Ovary (tissue), 10 donors: ENCODE results near the gene ATAD3C. TPM values are rescaled to one million over a fixed set of nuclear protein-coding genes. Genes with fewer than 3 reads are reported as not detected.

Experiments
- DNase-seq, 5 donors: peaks; one replicate each; pipeline ENCODE4 v3.0.0-alpha.2; 2019 to 2020
- H3K27ac ChIP-seq, 2 donors: fragments of 200-600 bp; one replicate each; pipeline versions ENCODE4 v1.5.1 to v1.8.0; 2019 to 2022
- H3K27me3 ChIP-seq: fragments of 200-600 bp; one replicate; pipeline ENCODE4 v1.8.0; 2022
- H3K36me3 ChIP-seq: fragments of 200-600 bp; sonication (generic); one replicate; pipeline ENCODE4 v1.5.1; 2019
- H3K4me1 ChIP-seq: one replicate; pipeline ENCODE4 v1.8.1; 2013; ENCODE audit warnings: mild to moderate bottlenecking, moderate library complexity; ENCODE audit not compliant: insufficient read depth
- H3K4me3 ChIP-seq: fragments of 200-600 bp; sonication (generic); one replicate; pipeline ENCODE4 v1.5.1; 2017
- H3K9me3 ChIP-seq, 2 donors: fragments of 200-600 bp in 1 of 2; sonication (generic) in 1 of 2; one replicate each; pipeline versions ENCODE4 v1.5.1 to v1.8.1; 2013 to 2019; ENCODE audit warnings: mild to moderate bottlenecking in 1 of 2, moderate library complexity in 1 of 2
- CTCF ChIP-seq, 3 donors: fragments of 450-650 bp in 2 of 3; fragments of 200-600 bp in 1 of 3; IDR thresholded peaks; one replicate each; pipeline versions ENCODE4 v1.5.1 to v1.8.0; 2016 to 2022; ENCODE audit warnings: antibody characterized with exemption in 3 of 3, mild to moderate bottlenecking in 1 of 3
- EP300 ChIP-seq: sonication (generic); formaldehyde crosslinking; IDR thresholded peaks from one replicate; pipeline ENCODE4 v1.6.1; 2017; ENCODE audit warnings: antibody characterized with exemption
- POLR2A ChIP-seq: fragments of 450-650 bp; IDR thresholded peaks from one replicate; pipeline ENCODE4 v1.6.1; 2017; ENCODE audit warnings: antibody characterized with exemption, mild to moderate bottlenecking, moderate library complexity
- WGBS, 3 donors: extraction: QIAGEN DNeasy Blood & Tissue Kit in 1 of 3; methylation state at CpG; one replicate each; pipeline versions ENCODE4 v1.1.5 to v1.1.7; 2013 to 2017; 5-methylcytosine and 5-hydroxymethylcytosine counted together
- intact Hi-C, 4 donors: fragments of 100-400 bp; cut with DNase I; formaldehyde crosslinking; loops; one replicate each; pipeline versions ENCODE4 v1.11.0 to v1.15.1; 2022 to 2023
- long read RNA-seq, 3 donors: library from polyadenylated mRNA in 2 of 3; unstranded in 2 of 3; transcript quantifications; one replicate each; pipeline ENCODE4 v2.0.0 and lab custom pipeline, GENCODE V29; 2021 to 2026
- polyA plus RNA-seq, 2 donors: library from polyadenylated mRNA; stranded (reverse); fragments of 200-250 nt in 1 of 2; fragments of 350-450 nt in 1 of 2; fragmentation: Illumina TruSeq in 1 of 2; extraction: RNeasy Lipid Tissue Mini Kit (QIAGEN cat#74804) in 1 of 2; gene quantifications; one replicate each; pipeline ENCODE4 v1.2.3, GENCODE V29; 2013 to 2014
- total RNA-seq, 7 donors: library from RNA; depleted of rRNA in 2 of 7; stranded (reverse); fragments of >200 nt in 2 of 7; fragmentation: NEBNext Ultra II Directional in 3 of 7; extraction: Animal tissue kit (Norgen Biotek cat#: 25700) in 3 of 7; gene quantifications; one replicate each; pipeline versions ENCODE4 v1.1.0 to v1.2.4, GENCODE V29; 2016 to 2023
- donor health status: DM: no; HTN: no; CAD: no; lungs with moderate emphysema.
- donor health status: DM: no; HTN: no; CAD: no.
- donor health status: Bipolar disorder and iron deficiency.
- donor health status: DM: yes; HTN: yes; CAD: no.
- donor health status: DM: no; HTN: no; CAD: no.
- donor health status: DM: yes; HTN: yes; CAD: no.

The ATAD3C gene
- 1 to 10 TPM in 6 of 7 donors, under 1 TPM in 1; 0.53 to 5.3 (median 3.6) TPM for total RNA-seq
- polyA plus RNA-seq, result 1 to 10 TPM in 1 of 2 donors, under 1 TPM in 1; 0.83 to 4.3 TPM
- long read RNA-seq, donor 1, partial matches to known transcripts, result 0 of 3 reads
- long read RNA-seq, donor 1, other reads (novel, unspliced or antisense), result 0 of 3 reads
- long read RNA-seq, donor 2, partial matches to known transcripts, result 0 of 1 reads
- long read RNA-seq, donor 2, other reads (novel, unspliced or antisense), result 0 of 1 reads
- long read RNA-seq, donor 3, partial matches to known transcripts, result 0 of 1 reads
- long read RNA-seq, donor 3, other reads (novel, unspliced or antisense), result 1 of 1 reads

- WGBS, 3 donors, result 71 to 84% (median 76%) methylated on average over 6 of the region's 6 CpGs
- intact Hi-C loops, result no loop called here
- Histone ChIP-seq H3K27me3 (no peaks in the 10 kb centered on the region), H3K4me3 (no peak within 1 kb of the TSS), H3K27ac (no peak within 1 kb of the TSS), H3K36me3 (no peaks in the 10 kb centered on the region), H3K4me1 (no peaks in the 10 kb centered on the region), H3K9me3 (no peaks in the 10 kb centered on the region)
- no peak for DNase-seq
- TF ChIP-seq POLR2A (no peak), CTCF (IDR thresholded peaks at IDR 0.05) (no peak), EP300 (no peak)
Measured at GRCh38 chr1:1449099-1449739, at the start of gene ATAD3C. TSS of gene ATAD3C (plus strand) at chr1:1449689. CDS start at chr1:1450684, 995 bp downstream.

DNA sequence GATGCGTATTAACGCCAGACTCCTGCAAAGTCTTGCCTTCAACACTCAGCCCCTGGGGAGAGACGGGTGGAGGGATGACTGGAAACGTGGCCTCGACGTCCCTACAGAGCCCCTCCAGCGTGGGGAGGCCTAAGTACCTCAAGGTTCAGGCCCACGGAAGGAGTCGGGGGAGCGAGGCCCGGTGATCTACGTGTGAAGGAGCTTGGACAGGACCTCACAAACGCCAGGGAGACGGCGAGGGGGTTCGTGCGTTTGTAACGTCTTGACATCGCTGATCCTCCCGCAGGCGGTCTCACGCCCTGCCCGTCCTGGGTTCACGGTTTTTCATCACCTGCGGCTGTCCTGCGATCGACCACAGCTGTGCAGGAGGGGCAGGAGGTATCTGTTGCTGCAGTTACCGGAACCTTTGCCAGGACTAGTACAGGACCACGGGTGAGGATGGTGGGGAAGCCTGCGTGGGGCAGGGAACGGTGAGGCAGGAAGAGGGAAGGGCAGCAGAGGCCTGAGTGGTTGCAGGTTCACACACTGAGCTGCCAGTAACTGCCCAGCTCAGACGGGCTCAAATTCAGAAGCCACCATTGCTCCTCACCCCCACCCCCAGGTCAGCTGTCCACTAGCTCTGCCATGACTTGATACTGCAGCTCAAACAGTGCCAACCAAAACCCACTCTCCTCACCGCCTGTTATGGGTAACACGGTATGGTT, 49.5 kb upstream of the ATAD3C start:
- Histone ChIP-seq H3K27me3 (no peaks in the 10 kb centered on the region), H3K4me1 (peaks cover 10% of the 10 kb centered on the region), H3K4me3 (peak overlapping the region; percentile 64), H3K36me3 (no peaks in the 10 kb centered on the region), H3K9me3 (no peaks in the 10 kb centered on the region), H3K27ac (peak overlapping the region; percentile 21 to 61)
- peak in 2 of 5 donors; percentile 50 to 56 for DNase-seq
- no peak for TF ChIP-seq POLR2A
- whole genome bisulfite sequencing, 3 donors, result 2 to 5% (median 4%) methylated on average over 34 of the region's 34 CpGs
- intact Hi-C loops, result loop anchor here in 1 of 4 donors (2.0 kb wide), 1 partner anchor 51 kb away; the partner anchor contains the start of gene DVL1

- no peaks in the 10 kb centered on the region for H3K9me3 ChIP-seq
- DNase-seq, result no peak
- H3K4me3 ChIP-seq, result no peak overlapping the region
- H3K27ac ChIP-seq, result no peak overlapping the region
- intact Hi-C loops, result no loop called here
- WGBS, 3 donors, result 55 to 68% (median 56%) methylated on average over 22 of the region's 22 CpGs
- no peaks in the 10 kb centered on the region for H3K27me3 ChIP-seq
- no peaks in the 10 kb centered on the region for H3K36me3 ChIP-seq
- TF ChIP-seq POLR2A (no peak), EP300 (no peak), CTCF (IDR thresholded peaks at IDR 0.05) (no peak)
- H3K4me1 ChIP-seq, result peaks cover 12% of the 10 kb centered on the region
Measured at GRCh38 chr1:1400576-1401456, 48.7 kb upstream of the ATAD3C start.

GRCh38 chr1:1401457-1402010, 48.0 kb upstream of the ATAD3C start:
- TF ChIP-seq CTCF (IDR thresholded peaks at IDR 0.05), result no peak
- no peak for TF ChIP-seq POLR2A
- no peak for TF ChIP-seq EP300
- no peak overlapping the region for H3K27ac ChIP-seq
- H3K4me3 ChIP-seq, result no peak overlapping the region
- H3K27me3 ChIP-seq, result no peaks in the 10 kb centered on the region
- WGBS, 3 donors, result 71 to 82% (median 76%) methylated on average over 7 of the region's 7 CpGs
- intact Hi-C loops, result no loop called here
- H3K4me1 ChIP-seq, result peaks cover 16% of the 10 kb centered on the region
- no peaks in the 10 kb centered on the region for H3K36me3 ChIP-seq
- H3K9me3 ChIP-seq, result no peaks in the 10 kb centered on the region
- no peak for DNase-seq
